KMS-11 (cell line): Measurements from ENCODE around the gene PRH1.

ENCODE experiments used
- H2AFZ ChIP-seq: fragments of 200-600 bp; sonication (generic); 2 replicates; pipeline ENCODE4 v1.6.1; 2016; ENCODE audit warnings: antibody characterized with exemption, mixed run types, low read depth
- H3K27ac ChIP-seq: fragments of 200-600 bp; sonication (generic); 2 replicates; pipeline ENCODE4 v1.6.1; 2016; ENCODE audit warnings: mild to moderate bottlenecking, mixed run types
- H3K27me3 ChIP-seq: fragments of 200-600 bp; sonication (generic); 2 replicates; pipeline ENCODE4 v1.6.1; 2017; ENCODE audit warnings: mild to moderate bottlenecking, low read depth, mixed run types, moderate library complexity; ENCODE audit not compliant: insufficient read depth
- H3K36me3 ChIP-seq: fragments of 200-600 bp; sonication (generic); 2 replicates; pipeline ENCODE4 v1.6.1; 2017; ENCODE audit warnings: mild to moderate bottlenecking, mixed run types; ENCODE audit not compliant: insufficient read depth
- H3K4me1 ChIP-seq: fragments of 200-600 bp; sonication (generic); 2 replicates; pipeline ENCODE4 v1.6.1; 2016; ENCODE audit warnings: mild to moderate bottlenecking, low read depth, mixed run types; ENCODE audit not compliant: poor library complexity, severe bottlenecking
- H3K4me2 ChIP-seq: fragments of 200-600 bp; sonication (generic); 2 replicates; pipeline ENCODE4 v1.7.0; 2016; ENCODE audit warnings: mild to moderate bottlenecking, mixed run types
- H3K4me3 ChIP-seq: fragments of 200-600 bp; sonication (generic); IDR thresholded peaks from 2 replicates; pipeline ENCODE4 v1.6.1; 2017; ENCODE audit warnings: low read depth, low read length, mixed read lengths; ENCODE audit not compliant: insufficient read depth
- H3K79me2 ChIP-seq: fragments of 200-600 bp; sonication (generic); 2 replicates; pipeline ENCODE4 v1.6.1; 2016; ENCODE audit warnings: low read depth, mixed run types; ENCODE audit not compliant: insufficient read depth
- H3K9ac ChIP-seq: fragments of 200-600 bp; sonication (generic); 2 replicates; pipeline ENCODE4 v1.6.1; 2016; ENCODE audit warnings: mild to moderate bottlenecking, mixed run types
- H4K20me1 ChIP-seq: fragments of 200-600 bp; sonication (generic); 2 replicates; pipeline ENCODE4 v1.6.1; 2016; ENCODE audit warnings: mild to moderate bottlenecking, mixed run types; ENCODE audit not compliant: insufficient read depth
- TF ChIP-seq, protein P1 (sequence below): fragments of 200-600 bp; sonication (generic); conservative IDR thresholded peaks from 2 replicates; pipeline ENCODE4 v1.6.1; 2017; ENCODE audit warnings: low read depth, mild to moderate bottlenecking, antibody characterized with exemption, low read length, moderate library complexity, mixed read lengths

Gene PRH1

DNA sequence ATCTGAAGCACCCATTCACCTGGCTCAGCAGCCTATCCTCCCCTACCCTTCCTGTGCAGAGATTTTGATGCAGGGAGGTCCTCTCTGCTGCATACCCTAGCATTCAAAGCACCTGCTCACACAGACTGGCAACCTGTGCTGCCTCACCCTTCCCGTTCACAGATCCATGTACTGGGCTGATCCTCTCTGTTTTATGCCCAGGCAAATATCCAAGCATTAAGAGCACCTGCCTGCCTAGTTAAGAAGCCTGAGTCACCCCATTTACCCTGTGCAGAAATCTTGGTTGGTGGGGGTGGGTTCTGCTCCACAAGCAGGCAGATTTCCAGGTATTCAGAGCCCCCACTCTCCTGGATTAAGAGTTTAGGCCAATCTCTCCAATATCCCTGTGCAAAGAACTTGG, 16.9 kb upstream of the PRH1 start:
- H3K4me2 ChIP-seq: no peak overlapping the region
- H3K27ac ChIP-seq: no peak overlapping the region
- H4K20me1 ChIP-seq: no peaks in the 10 kb centered on the region
- no peaks in the 10 kb centered on the region for H3K27me3 ChIP-seq
- no peak overlapping the region for H2AFZ ChIP-seq
- no peak overlapping the region for H3K9ac ChIP-seq
- H3K36me3 ChIP-seq: no peaks in the 10 kb centered on the region
- no peaks in the 10 kb centered on the region for H3K79me2 ChIP-seq
- peaks cover 4% of the 10 kb centered on the region for H3K4me1 ChIP-seq
- TF ChIP-seq, protein P1, sequence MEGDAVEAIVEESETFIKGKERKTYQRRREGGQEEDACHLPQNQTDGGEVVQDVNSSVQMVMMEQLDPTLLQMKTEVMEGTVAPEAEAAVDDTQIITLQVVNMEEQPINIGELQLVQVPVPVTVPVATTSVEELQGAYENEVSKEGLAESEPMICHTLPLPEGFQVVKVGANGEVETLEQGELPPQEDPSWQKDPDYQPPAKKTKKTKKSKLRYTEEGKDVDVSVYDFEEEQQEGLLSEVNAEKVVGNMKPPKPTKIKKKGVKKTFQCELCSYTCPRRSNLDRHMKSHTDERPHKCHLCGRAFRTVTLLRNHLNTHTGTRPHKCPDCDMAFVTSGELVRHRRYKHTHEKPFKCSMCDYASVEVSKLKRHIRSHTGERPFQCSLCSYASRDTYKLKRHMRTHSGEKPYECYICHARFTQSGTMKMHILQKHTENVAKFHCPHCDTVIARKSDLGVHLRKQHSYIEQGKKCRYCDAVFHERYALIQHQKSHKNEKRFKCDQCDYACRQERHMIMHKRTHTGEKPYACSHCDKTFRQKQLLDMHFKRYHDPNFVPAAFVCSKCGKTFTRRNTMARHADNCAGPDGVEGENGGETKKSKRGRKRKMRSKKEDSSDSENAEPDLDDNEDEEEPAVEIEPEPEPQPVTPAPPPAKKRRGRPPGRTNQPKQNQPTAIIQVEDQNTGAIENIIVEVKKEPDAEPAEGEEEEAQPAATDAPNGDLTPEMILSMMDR: no peak
- H3K4me3 ChIP-seq: no peak overlapping the region

DNA sequence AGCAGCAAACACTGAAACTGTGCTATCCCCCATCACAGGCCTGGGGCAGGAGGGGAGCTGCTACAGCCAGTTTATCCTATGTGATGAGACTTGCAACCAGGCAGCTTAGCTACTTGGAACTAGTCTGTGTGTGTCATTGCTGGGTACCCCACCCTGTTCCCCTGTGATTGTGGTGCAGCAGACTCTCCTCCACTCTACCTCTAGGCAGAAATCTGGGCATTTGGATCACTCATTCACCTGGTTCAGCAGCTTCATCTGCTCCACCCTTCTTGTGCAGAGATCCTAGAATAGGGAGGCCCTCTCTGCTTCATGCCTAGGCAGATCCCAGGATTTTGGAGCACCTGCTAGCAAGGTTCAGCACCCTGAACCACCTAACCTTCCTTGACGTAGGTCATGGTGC, 16.5 kb upstream of the PRH1 start:
- TF ChIP-seq, protein P1: no peak
- H3K27ac ChIP-seq: no peak overlapping the region
- no peak overlapping the region for H3K4me2 ChIP-seq
- H2AFZ ChIP-seq: no peak overlapping the region
- H3K79me2 ChIP-seq: no peaks in the 10 kb centered on the region
- H3K36me3 ChIP-seq: no peaks in the 10 kb centered on the region
- H3K9ac ChIP-seq: no peak overlapping the region
- peaks cover 4% of the 10 kb centered on the region for H3K4me1 ChIP-seq
- no peak overlapping the region for H3K4me3 ChIP-seq
- H4K20me1 ChIP-seq: no peaks in the 10 kb centered on the region
- no peaks in the 10 kb centered on the region for H3K27me3 ChIP-seq

DNA sequence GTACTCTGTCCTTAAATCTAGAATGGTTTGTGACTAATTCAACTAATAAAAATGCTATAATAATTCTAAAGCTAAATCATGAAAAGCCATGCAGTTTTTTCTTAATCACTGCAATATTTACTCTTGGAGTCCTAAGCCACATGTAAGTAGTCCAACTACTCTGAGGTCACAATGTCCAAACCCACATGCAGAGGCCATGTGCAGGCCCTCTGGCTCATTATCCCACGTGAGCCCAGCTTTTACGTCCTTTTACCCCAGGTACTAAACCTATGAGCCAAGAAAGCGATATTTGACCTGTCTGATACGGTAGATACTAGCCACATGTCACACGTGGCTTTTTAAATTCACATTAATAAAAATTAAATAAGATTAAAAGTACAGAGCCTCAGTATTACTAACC, 12.8 kb upstream of the PRH1 start:
- Histone ChIP-seq H4K20me1 (no peaks in the 10 kb centered on the region), H2AFZ (no peak overlapping the region), H3K4me2 (no peak overlapping the region), H3K4me3 (no peak overlapping the region), H3K79me2 (no peaks in the 10 kb centered on the region), H3K36me3 (no peaks in the 10 kb centered on the region), H3K27me3 (no peaks in the 10 kb centered on the region), H3K9ac (no peak overlapping the region), H3K27ac (no peak overlapping the region), H3K4me1 (no peaks in the 10 kb centered on the region)
- TF ChIP-seq, protein P1: no peak

DNA sequence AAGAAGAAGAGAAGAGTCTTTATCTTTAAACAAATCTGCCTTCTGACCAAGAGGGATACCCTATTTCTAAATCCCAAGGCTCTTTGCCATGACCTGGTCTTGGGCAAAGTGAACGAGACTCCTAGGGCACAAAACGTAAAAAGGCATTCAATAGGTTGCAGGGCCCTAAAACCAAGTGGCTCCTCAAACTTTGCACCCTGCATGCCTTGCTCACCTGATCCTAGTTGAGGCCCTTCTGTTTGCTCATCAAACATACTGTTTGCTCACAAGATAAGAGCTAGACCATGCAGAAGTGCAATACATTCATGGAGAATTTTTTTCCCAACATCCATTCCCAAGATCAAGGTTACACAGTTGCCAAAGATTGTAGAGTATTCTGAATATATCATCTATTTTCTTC, 7.9 kb upstream of the PRH1 start:
- Histone ChIP-seq H3K27ac (no peak overlapping the region), H2AFZ (no peak overlapping the region), H3K4me2 (no peak overlapping the region), H3K4me1 (no peaks in the 10 kb centered on the region), H3K4me3 (no peak overlapping the region), H3K27me3 (no peaks in the 10 kb centered on the region), H3K79me2 (no peaks in the 10 kb centered on the region), H4K20me1 (no peaks in the 10 kb centered on the region), H3K9ac (no peak overlapping the region), H3K36me3 (no peaks in the 10 kb centered on the region)
- TF ChIP-seq, protein P1: no peak

DNA sequence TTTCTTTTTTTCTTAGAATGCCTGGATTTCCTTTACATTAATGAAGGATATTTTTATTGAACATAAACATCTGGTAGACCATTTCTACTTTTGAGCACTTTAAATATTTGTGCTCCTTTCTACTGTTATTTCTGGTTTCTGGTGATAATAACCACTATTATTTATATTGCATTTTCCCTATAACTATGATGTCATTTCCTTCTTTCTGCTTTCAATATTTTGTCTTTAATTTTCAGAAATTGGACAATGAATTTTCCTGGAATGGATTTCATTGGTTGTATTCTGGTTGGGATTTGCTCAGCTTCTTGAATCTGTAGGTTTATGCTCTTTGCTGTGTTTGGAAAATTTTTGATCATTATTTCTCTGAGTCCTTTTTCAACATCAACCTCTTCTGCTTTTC, 5.2 kb upstream of the PRH1 start:
- H3K27me3 ChIP-seq: no peaks in the 10 kb centered on the region
- TF ChIP-seq, protein P1: no peak
- no peaks in the 10 kb centered on the region for H3K4me1 ChIP-seq
- no peak overlapping the region for H3K4me3 ChIP-seq
- no peak overlapping the region for H3K4me2 ChIP-seq
- H2AFZ ChIP-seq: no peak overlapping the region
- H4K20me1 ChIP-seq: no peaks in the 10 kb centered on the region
- no peak overlapping the region for H3K27ac ChIP-seq
- H3K9ac ChIP-seq: no peak overlapping the region
- no peaks in the 10 kb centered on the region for H3K36me3 ChIP-seq
- H3K79me2 ChIP-seq: no peaks in the 10 kb centered on the region
